Epithelial cell of prostate (primary cell): ENCODE measurements around the gene IP6K3.

Experiments used
- DNase-seq: peaks from one replicate; pipeline ENCODE4 v3.0.0-alpha.2; 2011; ENCODE audit warnings: low read depth, low spot score
- H3K27ac ChIP-seq: fragments of 450-650 bp; 2 replicates; pipeline ENCODE4 v1.5.1; 2017; ENCODE audit warnings: mild to moderate bottlenecking

The IP6K3 gene, protein sequence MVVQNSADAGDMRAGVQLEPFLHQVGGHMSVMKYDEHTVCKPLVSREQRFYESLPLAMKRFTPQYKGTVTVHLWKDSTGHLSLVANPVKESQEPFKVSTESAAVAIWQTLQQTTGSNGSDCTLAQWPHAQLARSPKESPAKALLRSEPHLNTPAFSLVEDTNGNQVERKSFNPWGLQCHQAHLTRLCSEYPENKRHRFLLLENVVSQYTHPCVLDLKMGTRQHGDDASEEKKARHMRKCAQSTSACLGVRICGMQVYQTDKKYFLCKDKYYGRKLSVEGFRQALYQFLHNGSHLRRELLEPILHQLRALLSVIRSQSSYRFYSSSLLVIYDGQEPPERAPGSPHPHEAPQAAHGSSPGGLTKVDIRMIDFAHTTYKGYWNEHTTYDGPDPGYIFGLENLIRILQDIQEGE

DNA sequence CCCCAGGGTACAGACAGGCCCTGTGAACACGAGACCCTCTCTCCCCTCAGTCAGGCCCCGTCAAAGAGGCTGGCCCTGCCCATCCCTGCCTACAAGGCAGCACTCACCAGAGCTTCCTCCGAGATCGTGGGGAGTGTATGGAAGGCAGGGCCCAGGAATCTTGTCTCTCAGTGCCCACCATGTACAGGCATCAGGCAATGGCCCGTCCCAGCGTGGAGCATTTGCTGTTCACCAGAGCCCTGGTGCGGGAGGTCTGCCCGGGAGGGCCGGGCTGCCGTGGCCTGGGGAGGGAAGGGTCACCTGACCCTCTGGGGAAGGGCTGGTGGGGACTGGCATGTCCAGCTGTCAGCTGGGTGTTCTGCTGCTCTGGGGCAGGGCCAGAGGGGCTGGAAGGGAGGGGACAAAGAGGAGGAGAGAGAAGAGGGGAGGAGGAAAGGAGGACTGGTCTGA lies at the start of gene IP6K3:
IP6K3 (minus strand) TSS at position 255 of the 450 bp plus-strand sequence. CDS start 11,429 bp downstream, outside the sequence.
- no peak for DNase-seq
- H3K27ac ChIP-seq, result no peak within 1 kb of the TSS

DNA sequence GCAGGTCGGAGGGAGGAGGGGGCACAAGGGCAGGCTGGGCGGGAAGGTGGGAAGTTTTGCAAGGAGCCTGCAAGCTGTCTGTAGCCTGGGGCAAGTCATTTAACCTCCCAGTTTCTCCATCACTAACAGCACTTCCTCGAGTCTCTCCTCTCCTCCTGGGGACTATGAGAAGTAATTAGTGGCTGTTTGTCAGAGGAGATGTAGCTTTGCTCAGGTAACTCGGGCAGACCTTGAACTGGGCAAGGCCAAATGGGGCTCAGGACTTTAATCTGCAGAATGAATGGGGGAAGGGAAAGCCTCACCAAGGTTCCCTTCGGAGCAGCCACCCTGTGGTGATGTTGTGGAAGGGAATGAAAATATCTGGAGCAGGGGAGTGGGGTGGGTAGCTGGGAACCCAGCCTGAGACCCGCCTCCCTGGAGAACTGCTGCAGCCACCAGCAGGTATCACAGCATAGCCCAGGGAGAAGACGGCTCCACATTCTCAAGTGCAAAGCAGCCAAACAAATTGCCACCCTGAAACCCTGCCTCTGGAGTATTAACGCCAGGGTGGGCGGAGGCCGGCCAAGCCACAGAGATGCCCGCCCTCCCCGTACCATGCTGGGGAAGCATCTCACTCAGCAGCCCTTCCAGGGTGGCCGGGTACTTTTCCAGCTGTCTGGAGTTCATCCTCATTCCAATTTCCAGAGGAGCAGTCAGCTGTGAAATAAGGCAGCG lies 48.4 kb upstream of the IP6K3 start:
- no peak for DNase-seq
- H3K27ac ChIP-seq, result no peak overlapping the region

- DNase-seq, result no peak
- H3K27ac ChIP-seq, result no peak overlapping the region
Measured at GRCh38 chr6:33792981-33793380, 46.3 kb upstream of the IP6K3 start.

DNA sequence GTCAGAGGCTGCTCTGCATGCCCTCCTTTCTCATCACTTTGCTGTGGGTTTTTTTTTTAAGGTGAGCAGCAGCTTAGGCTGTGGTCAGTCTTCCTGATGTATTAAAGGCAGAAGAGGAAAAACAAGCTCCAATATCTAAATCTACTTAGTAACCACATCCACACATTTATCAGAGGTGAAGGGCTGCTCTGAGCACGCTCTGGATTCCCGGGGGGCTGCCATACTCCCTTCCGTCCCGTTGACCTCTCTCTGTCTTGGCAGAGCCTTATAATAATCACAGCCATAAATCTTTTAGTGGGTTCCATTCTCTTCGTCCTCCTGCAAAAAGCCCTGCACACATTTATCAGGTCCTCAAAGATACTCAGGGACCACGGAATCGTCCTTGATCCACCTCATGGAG lies 44.9 kb upstream of the IP6K3 start:
- no peak for DNase-seq
- H3K27ac ChIP-seq, result no peak overlapping the region

DNA sequence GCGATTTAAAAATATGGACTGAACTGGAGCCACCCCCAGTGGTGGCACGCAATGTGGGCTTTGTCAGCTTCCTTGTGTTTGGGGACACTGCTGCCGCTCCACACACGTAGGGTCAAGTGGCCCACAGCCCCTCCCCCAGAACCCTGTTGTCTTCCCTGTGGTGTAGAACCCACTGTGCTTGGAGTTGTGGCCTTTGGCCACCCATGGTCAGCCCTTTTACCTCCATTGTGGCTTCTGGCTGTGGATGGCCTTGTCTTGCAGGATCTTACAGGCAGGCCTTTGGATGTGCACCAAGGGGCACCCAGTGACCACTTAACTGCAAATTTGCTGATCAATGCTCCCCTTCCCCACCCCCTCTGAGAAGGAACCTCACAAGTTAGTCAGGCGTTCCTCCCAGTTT lies 44.2 kb upstream of the IP6K3 start:
- DNase-seq, result no peak
- no peak overlapping the region for H3K27ac ChIP-seq

GRCh38 chr6:33790379-33790778 lies 43.7 kb upstream of the IP6K3 start:
- DNase-seq, result no peak

DNA sequence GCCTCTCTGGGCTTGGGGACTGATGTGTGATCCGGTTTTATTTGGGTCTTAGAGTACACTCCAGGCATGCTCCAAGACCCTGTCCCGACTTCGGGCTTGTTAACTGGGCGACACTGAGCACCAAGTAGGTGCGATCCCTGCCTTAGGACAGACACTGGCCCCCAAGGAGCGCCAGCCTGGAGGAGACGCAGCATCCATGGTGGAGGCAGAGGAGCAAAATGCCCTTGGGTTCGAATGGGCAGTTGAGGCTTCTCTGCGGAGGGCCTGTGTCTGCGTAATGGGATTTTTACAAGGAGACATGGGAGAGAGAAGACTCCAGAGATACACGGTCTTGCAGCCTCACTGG lies 42.8 kb upstream of the IP6K3 start:
- no peak for DNase-seq
- H3K27ac ChIP-seq, result peak overlapping the region; percentile 94

More at GRCh38 chr6:33790379-33790778, 43.7 kb upstream of the IP6K3 start:
- no peak overlapping the region for H3K27ac ChIP-seq

- DNase-seq, result peak; percentile 50
- peak within 1 kb of the TSS; percentile 94 for H3K27ac ChIP-seq
Measured at GRCh38 chr6:33788694-33789549, 42.2 kb upstream of the IP6K3 start, which contains the start of gene LEMD2. TSS of gene LEMD2 (minus strand) at chr6:33789130. CDS start at chr6:33789116, 14 bp downstream.

GRCh38 chr6:33787954-33788693 lies 41.4 kb upstream of the IP6K3 start:
- no peak for DNase-seq
- H3K27ac ChIP-seq, result peak overlapping the region; percentile 94

DNA sequence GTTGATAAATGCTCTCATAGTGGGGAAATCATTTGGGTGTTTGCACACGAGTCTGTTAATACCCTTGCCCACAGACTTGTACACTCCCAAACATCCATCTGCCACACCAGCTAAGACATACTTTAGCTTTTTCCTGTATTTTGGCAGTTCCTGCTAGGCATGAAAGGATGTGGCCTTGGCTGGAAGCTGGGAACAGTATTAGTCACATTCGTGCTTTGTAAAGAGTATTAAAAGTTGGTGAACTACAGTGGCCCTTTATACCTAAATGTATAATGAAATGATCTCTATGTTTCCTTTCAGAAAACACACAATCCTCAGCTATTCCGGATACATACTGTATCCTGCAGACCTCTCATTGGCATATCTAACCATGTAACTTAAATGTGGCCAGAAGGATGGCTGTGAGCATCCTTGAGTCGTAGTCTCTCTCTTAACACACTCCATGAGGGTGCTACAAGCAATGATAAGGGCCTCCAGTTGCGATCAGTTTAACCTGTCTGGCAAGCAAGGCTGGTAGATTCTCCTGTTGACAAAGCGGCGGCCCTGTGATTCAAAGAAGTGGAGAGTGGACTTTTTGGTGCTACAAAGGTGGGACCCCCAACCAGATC lies 40.7 kb upstream of the IP6K3 start:
- H3K27ac ChIP-seq, result peak overlapping the region; percentile 94
- no peak for DNase-seq

GRCh38 chr6:33786736-33787135 lies 40.0 kb upstream of the IP6K3 start:
- peak overlapping the region; percentile 94 for H3K27ac ChIP-seq
- no peak for DNase-seq

- H3K27ac ChIP-seq, result no peak overlapping the region
- no peak for DNase-seq
Measured at GRCh38 chr6:33785778-33786177, 39.1 kb upstream of the IP6K3 start.

DNA sequence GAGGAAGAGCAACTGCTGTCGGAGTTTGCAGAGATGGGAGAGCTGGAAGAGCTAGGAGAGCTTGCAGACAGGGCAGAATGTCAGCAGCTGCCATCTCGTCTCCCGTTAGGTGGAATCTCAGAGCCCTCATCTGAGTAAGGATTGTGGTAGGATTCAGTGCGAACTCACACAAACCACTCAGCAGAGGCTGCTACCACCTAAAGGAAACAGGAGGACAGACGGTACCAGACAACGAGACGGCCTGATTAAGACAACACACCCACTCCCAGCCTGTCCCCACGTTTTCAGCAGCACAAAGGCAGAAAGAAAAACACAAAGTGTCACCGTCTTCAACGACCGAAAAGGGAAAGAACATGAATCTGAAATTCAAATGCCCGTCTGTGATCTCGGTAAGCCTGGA lies 38.1 kb upstream of the IP6K3 start:
- no peak overlapping the region for H3K27ac ChIP-seq
- DNase-seq, result no peak

- no peak overlapping the region for H3K27ac ChIP-seq
- no peak for DNase-seq
Measured at GRCh38 chr6:33783781-33784520, 37.2 kb upstream of the IP6K3 start.

DNA sequence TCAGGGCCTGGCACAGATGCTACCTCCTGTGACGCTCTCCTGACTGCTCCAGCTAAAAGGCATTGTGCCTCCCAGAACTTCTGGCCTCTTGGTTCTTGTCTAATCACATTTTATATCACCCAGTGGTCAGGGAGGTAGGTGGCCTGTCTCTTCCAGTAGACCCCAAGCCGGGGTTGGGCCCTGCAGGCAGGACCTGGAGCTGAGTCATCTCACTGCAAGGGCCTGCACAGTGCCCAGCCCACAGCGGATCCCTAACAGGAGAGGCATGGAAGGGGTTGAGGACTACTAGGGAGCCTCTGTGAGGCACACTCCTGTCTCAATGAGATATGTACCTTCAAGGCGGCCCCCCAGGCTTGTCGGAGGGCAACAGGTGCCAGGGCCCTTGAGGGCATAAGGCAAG lies 35.9 kb upstream of the IP6K3 start:
- DNase-seq, result no peak
- H3K27ac ChIP-seq, result peak overlapping the region; percentile 23

DNA sequence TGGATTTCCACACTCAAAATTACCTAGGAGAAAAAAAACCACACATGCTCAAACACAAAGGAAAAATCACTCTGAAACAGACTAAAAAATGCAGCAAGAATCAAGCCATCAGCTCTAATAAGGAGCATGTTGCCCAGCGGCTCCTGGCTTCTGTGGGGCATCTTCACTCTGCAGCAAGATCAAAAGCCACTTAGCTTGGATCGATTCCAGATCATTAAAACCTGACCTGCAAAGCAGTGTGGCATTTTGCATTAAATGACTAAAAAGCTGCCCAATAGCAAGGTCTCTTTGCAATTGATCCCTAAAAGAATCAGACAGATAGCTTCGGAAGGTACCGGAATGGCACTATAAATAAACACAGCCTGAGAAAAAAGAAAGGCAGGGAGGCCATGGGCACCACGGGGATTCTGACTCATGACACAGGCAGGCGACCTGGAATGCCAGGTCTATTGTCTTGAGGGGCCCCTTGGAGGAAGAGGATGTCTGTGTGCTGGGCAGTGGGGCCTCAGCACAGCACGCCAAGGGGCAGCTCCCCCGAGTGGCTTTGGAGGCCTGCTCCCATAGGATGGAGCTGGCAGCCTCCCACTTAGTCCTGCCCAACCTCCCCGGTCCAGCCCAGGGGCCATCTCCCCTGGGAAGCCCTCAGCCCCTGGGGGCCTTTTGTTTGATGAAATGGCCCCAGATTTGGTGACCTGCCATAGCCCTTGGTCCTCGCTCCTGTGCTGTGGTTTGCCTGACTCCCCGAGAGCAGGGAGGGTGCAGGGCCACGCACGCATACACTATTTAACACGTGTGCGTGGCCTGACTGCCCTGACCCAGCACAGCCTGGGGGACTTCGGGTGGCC lies 34.6 kb upstream of the IP6K3 start:
- no peak for DNase-seq
- H3K27ac ChIP-seq, result peak overlapping the region; percentile 23

GRCh38 chr6:33779895-33780294 lies 33.2 kb upstream of the IP6K3 start:
- no peak for DNase-seq

GRCh38 chr6:33779290-33779689 lies 32.6 kb upstream of the IP6K3 start:
- no peak for DNase-seq
- H3K27ac ChIP-seq, result no peak overlapping the region

More at GRCh38 chr6:33779895-33780294, 33.2 kb upstream of the IP6K3 start:
- no peak overlapping the region for H3K27ac ChIP-seq
